Activated T-cell treated with anti-CD3 and anti-CD28 coated beads for 4 hours (primary cell): Measurements from ENCODE around the gene SURF6.

Source experiments
- DNase-seq: peaks from one replicate; pipeline ENCODE4 v3.0.0-alpha.2; 2020

SURF6 gene

DNA sequence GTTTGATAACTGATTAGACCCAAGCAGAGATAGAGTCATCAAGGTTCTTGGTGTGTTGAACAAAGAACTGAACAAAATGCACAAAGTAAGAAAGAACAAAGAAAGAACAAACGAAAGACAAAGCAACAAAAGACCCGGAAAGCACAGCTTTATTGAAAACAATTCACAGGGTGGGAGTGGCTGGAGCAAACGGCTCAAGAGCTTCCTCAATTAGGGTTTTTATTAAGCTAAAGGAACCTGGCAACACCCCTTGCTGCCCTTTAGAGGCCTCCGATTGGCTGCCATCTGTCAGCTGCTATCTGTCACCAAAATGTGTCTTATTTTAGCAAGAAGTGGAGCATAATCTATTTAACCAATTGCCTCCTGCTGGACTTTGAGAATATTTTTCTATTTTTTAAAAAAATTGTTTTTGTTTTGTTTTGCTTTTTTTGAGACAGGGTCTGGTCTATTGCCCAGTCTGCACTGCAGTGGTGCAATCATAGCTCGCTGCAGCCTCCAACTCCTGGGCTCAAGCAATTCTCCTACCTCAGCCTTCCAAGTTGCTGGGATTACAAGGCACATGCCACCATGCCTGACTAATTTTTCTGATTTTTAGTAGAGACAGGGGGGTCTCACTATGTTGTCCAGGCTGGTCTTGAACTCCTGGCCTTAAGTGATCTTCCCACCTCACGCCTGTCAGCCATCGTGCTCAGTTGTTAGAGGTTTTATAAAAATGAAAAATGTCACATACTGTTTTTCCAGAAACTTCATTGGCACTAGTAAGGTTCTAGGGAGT, 53.3 kb downstream of the SURF6 start:
- no peak for DNase-seq

GRCh38 chr9:133280392-133280791, 55.6 kb downstream of the SURF6 start:
- no peak for DNase-seq
